Mucosa of stomach (tissue), 1 donor: ENCODE measurements around the gene PI4K2B.
"Not testable (repeated sequence)": the region's sequence is repeated elsewhere in the genome, so short reads cannot be mapped to it uniquely, and the experiment has no call there.

Experiments used
- H3K27me3 ChIP-seq: one replicate; pipeline ENCODE4 v1.7.0; 2013; ENCODE audit warnings: mild to moderate bottlenecking, low read length; ENCODE audit not compliant: control insufficient read depth, insufficient read depth
- H3K36me3 ChIP-seq: one replicate; pipeline ENCODE4 v1.7.0; 2013; ENCODE audit warnings: low read length; ENCODE audit not compliant: control insufficient read depth, insufficient read depth
- H3K4me1 ChIP-seq: one replicate; pipeline ENCODE4 v1.7.0; 2013; ENCODE audit warnings: mild to moderate bottlenecking, low read length; ENCODE audit not compliant: control insufficient read depth, insufficient read depth
- H3K4me3 ChIP-seq: one replicate; pipeline ENCODE4 v1.7.0; 2013; ENCODE audit warnings: low read length
- H3K9ac ChIP-seq: one replicate; pipeline ENCODE4 v1.7.0; 2013; ENCODE audit warnings: mild to moderate bottlenecking, low read length, moderate library complexity
- H3K9me3 ChIP-seq: one replicate; pipeline ENCODE4 v1.7.0; 2013; ENCODE audit warnings: mild to moderate bottlenecking, low read length, moderate library complexity; ENCODE audit not compliant: control insufficient read depth
- donor health status: Pancreatic carcinoma.

The PI4K2B gene

GRCh38 chr4:25246680-25247611, 13.1 kb downstream of the PI4K2B start:
- Histone ChIP-seq H3K4me1 (peaks cover 3% of the 10 kb centered on the region), H3K27me3 (no peaks in the 10 kb centered on the region), H3K4me3 (no peak overlapping the region), H3K9ac (no peak overlapping the region), H3K9me3 (no peaks in the 10 kb centered on the region), H3K36me3 (no peaks in the 10 kb centered on the region)

DNA sequence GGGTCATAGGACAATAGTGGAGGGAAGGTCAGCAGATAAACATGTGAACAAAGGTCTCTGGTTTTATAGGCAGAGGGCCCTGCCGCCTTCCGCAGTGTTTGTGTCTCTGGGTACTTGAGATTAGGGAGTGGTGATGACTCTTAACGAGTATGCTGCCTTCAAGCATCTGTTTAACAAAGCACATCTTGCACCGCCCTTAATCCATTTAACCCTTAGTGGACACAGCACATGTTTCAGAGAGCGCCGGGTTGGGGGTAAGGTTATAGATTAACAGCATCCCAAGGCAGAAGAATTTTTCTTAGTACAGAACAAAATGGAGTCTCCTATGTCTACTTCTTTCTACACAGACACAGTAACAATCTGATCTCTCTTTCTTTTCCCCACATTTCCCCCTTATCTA, 15.0 kb downstream of the PI4K2B start:
- not testable (repeated sequence) for H3K27me3 ChIP-seq, H3K4me1 ChIP-seq, H3K9me3 ChIP-seq, H3K4me3 ChIP-seq, H3K36me3 ChIP-seq, H3K9ac ChIP-seq

DNA sequence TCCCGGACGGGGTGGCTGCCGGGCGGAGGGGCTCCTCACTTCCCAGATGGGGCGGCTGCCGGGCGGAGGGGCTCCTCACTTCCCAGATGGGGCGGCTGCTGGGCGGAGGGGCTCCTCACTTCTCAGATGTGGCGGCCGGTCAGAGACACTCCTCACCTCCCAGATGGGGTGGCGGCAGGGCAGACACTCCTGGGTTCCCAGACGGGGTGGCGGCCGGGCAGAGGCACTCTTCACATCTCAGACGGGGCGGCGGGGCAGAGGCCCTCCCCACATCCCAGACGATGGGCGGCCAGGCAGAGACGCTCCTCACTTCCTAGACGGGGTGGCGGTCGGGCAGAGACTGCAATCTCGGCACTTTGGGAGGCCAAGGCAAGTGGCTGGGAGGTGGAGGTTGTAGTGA, 15.7 kb downstream of the PI4K2B start:
- H3K27me3 ChIP-seq, H3K9ac ChIP-seq, H3K9me3 ChIP-seq, H3K36me3 ChIP-seq, H3K4me3 ChIP-seq, H3K4me1 ChIP-seq: not testable (repeated sequence)

GRCh38 chr4:25252230-25253070, 18.6 kb downstream of the PI4K2B start:
- no peak overlapping the region for H3K9ac ChIP-seq
- no peaks in the 10 kb centered on the region for H3K27me3 ChIP-seq
- peaks cover 8% of the 10 kb centered on the region for H3K4me1 ChIP-seq
- H3K36me3 ChIP-seq, result no peaks in the 10 kb centered on the region
- no peaks in the 10 kb centered on the region for H3K9me3 ChIP-seq
- no peak overlapping the region for H3K4me3 ChIP-seq

DNA sequence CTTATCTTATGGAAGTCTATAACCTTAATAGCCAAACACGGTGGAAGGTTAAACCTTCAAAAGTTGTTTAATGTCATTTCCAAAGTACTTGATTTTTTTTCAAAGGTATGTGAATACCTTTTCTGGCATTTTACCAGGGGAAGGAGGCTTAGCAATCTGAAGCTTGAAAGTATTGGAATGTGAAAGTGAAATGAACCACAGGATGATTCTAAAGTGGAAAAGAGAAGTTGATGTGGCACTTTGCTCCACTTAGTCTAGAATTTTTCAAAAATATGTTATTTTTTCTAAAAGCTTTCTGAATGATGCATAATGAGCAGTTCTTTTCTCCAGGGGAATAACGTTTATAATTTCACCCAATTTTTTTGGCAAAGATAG, 19.2 kb downstream of the PI4K2B start:
- no peaks in the 10 kb centered on the region for H3K36me3 ChIP-seq
- no peak overlapping the region for H3K4me3 ChIP-seq
- H3K9ac ChIP-seq, result no peak overlapping the region
- peaks cover 8% of the 10 kb centered on the region for H3K4me1 ChIP-seq
- no peaks in the 10 kb centered on the region for H3K9me3 ChIP-seq
- H3K27me3 ChIP-seq, result no peaks in the 10 kb centered on the region

GRCh38 chr4:25253786-25254185, 20.0 kb downstream of the PI4K2B start:
- H3K4me3 ChIP-seq, H3K27me3 ChIP-seq, H3K36me3 ChIP-seq, H3K4me1 ChIP-seq, H3K9me3 ChIP-seq, H3K9ac ChIP-seq: not testable (repeated sequence)

DNA sequence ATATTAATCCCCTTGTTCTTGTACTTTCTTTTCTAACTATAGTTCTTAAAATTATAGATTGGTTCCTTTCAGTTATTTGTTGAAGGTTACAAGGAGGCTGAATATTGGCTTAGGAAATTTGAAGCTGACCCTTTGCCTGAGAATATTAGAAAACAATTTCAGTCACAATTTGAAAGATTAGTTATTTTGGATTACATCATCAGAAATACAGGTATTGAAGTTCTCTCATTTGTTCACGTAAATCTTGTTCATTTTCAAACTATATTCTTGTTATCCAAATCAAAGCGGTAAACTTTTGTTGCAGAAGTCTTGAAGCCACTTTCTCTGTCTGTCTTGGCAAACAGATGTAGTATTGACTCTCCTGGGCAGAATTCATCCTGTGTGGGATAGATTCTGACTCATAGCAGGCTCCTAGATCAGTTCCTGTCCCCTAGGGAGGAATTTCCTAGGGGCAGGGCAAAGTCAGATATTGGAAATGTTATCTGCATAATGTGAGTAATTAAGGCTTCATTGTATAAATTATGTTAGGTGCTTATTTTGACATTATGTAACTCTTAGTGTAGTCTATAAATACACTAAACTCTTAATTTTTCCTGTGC, 25.2 kb downstream of the PI4K2B start:
- Histone ChIP-seq H3K4me3 (no peak overlapping the region), H3K36me3 (no peaks in the 10 kb centered on the region), H3K4me1 (peaks cover 4% of the 10 kb centered on the region), H3K27me3 (no peaks in the 10 kb centered on the region), H3K9me3 (no peaks in the 10 kb centered on the region), H3K9ac (no peak overlapping the region)

DNA sequence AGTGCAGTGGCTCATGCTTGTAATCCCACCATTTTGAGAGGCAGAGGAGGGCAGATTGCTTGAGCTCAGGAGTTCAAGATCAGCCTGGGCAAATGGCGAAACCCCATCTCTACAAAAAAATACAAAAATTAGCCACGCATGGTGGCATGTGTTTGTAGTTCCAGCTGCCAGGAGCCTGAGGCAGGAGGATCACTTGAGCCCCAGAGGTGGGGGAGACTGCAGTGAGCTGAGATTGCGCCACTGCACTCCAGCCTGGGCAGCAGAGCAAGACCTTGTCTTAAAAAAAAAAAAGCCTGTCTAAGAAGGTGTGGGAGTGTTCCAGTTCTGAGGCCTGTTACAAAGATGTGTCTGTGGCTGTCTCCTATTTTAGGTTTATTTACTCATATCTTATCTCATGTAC, 38.0 kb downstream of the PI4K2B start:
- H3K4me3 ChIP-seq, result no peak overlapping the region
- H3K9me3 ChIP-seq, result no peaks in the 10 kb centered on the region
- H3K27me3 ChIP-seq, result no peaks in the 10 kb centered on the region
- H3K4me1 ChIP-seq, result no peaks in the 10 kb centered on the region
- no peaks in the 10 kb centered on the region for H3K36me3 ChIP-seq
- H3K9ac ChIP-seq, result no peak overlapping the region

- Histone ChIP-seq H3K9ac (no peak overlapping the region), H3K9me3 (no peaks in the 10 kb centered on the region), H3K4me3 (no peak overlapping the region), H3K4me1 (no peaks in the 10 kb centered on the region), H3K36me3 (no peaks in the 10 kb centered on the region), H3K27me3 (no peaks in the 10 kb centered on the region)
Measured at GRCh38 chr4:25280210-25280609, 46.4 kb downstream of the PI4K2B start.

DNA sequence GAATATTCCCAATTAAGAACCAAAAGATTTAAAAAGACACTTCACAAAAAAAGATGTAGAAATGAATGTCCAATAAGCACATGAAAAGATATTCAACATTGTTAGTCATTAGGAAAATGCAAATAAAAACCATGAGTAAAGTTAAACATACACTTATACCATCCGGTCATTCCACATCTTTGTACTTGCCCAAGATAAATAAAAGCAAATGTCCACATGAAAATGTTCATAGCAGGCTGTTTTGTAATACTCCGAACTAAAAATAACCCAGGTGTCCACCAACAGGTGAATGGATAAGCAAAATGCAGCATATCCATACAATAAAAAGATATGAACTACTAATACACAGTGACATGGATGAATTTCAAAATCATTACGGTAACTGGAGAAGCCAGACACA, 50.1 kb downstream of the PI4K2B start:
- H3K4me1 ChIP-seq, result no peaks in the 10 kb centered on the region
- H3K9ac ChIP-seq, result no peak overlapping the region
- no peaks in the 10 kb centered on the region for H3K9me3 ChIP-seq
- H3K36me3 ChIP-seq, result no peaks in the 10 kb centered on the region
- H3K4me3 ChIP-seq, result no peak overlapping the region
- H3K27me3 ChIP-seq, result no peaks in the 10 kb centered on the region

DNA sequence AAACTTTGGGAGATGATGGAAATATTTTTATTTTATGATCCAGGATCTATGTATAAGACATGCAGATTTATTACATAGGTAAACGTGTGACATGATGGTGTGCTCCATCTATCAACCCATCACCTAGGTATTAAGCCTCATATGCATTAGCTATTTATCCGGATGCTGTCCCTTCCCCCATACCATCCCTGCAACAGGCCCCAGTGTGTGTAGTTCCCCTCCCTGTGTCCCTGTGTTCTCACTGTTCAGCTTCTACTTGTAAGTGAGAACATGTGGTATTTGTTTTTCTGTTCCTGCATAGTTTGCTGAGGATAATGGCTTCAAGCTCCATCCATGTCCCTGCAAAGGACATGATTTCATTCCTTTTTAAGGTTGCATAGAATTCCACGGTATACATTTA, 50.6 kb downstream of the PI4K2B start:
- H3K4me3 ChIP-seq, result no peak overlapping the region
- H3K9ac ChIP-seq, result no peak overlapping the region
- H3K4me1 ChIP-seq, result no peaks in the 10 kb centered on the region
- no peaks in the 10 kb centered on the region for H3K9me3 ChIP-seq
- H3K36me3 ChIP-seq, result no peaks in the 10 kb centered on the region
- no peaks in the 10 kb centered on the region for H3K27me3 ChIP-seq

DNA sequence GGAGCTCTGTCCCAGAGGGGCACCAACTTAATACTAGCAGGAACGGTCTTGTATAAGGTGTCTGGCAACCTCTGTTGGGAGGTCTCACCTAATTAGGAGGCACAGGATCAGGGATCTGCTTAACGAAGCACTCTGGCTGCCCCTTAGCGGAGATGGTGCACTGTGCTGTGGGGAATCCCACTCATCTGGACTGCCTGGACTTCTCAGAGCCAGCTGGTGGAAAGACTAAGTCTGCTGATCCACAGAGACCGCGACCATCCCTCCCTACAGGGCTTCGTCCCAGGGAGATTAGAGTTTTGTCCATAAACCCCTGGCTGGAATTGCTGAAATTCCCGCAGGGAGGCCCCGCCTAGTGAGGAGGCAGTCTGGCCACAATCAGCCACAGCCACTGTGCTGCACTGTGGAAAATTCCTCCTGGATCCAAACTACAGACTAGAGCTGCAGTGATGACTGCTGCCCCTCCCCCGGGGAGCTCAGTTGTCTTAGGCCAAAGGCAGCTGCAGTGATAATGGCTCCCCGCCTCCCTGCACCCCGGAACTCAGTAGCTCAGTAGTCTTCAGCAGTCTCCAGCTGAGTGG, 56.7 kb downstream of the PI4K2B start:
- H3K9ac ChIP-seq, result no peak overlapping the region
- no peaks in the 10 kb centered on the region for H3K27me3 ChIP-seq
- H3K36me3 ChIP-seq, result no peaks in the 10 kb centered on the region
- no peak overlapping the region for H3K4me3 ChIP-seq
- H3K4me1 ChIP-seq, result no peaks in the 10 kb centered on the region
- H3K9me3 ChIP-seq, result no peaks in the 10 kb centered on the region
